ENCODE results near the gene MEF2C.

Gene MEF2C

DNA sequence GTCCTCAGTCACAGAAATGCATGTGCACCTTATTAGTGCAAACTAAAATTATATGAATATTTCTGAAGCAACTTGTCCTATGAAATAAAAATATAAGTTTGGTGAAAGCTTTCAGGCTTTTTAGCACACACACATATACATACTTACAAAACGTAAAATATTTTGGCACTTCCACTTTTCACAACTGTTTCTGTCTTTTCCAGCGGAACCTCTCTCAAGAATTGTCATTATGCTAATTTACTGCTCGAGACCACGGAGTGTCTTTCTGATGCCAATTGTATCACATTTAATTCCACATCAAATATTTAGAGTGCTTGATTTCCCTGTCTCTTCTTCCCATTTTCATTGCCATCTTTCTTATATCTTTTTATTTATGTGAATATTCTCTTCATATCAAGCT lies 100.4 kb downstream of the MEF2C start:
- WGBS (ENCODE audit: insufficient coverage, insufficient read length), result 100% methylated on average over 2 of the region's 4 CpGs
- H3K4me1 ChIP-seq (ENCODE audit: control insufficient read depth, insufficient read depth, low read length), result no peaks in the 10 kb centered on the region; the same call in 1 of the 2 replicates
- no peak overlapping the region for H3K27ac ChIP-seq (ENCODE audit: low read length)
- H3K4me3 ChIP-seq (ENCODE audit: low read length), result no peak overlapping the region
- H3K36me3 ChIP-seq (ENCODE audit: control insufficient read depth, insufficient read depth, low read length), result no peaks in the 10 kb centered on the region
- H3K9me3 ChIP-seq (ENCODE audit: control insufficient read depth, insufficient read depth, low read length), result no peaks in the 10 kb centered on the region
- no peaks in the 10 kb centered on the region for H3K27me3 ChIP-seq (ENCODE audit: control insufficient read depth, insufficient read depth, low read length)
- DNase-seq (ENCODE audit: low read depth, low spot score), result no peak

DNA sequence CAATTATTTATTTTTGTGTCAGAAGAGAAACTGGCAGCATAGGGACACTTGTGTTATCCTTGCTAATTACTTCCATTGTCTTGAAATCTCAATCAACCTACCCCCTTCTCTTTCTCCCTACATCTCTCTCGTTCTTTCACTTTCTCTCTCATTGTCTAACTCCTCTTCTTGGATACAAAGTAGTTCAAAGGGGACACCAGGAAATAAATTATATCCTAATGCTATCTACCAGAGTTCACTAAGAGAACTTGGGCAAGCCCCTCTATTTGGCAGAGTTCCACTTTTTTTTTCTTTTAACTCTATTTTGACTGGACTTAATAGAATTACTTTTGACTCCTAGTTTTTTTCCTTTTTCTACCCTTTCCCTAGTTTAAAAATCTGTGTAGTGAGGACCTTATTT lies 102.2 kb downstream of the MEF2C start:
- Histone ChIP-seq H3K4me3 (ENCODE audit: low read length) (no peak overlapping the region), H3K27ac (ENCODE audit: low read length) (no peak overlapping the region), H3K36me3 (ENCODE audit: control insufficient read depth, insufficient read depth, low read length) (no peaks in the 10 kb centered on the region), H3K27me3 (ENCODE audit: control insufficient read depth, insufficient read depth, low read length) (no peaks in the 10 kb centered on the region), H3K9me3 (ENCODE audit: control insufficient read depth, insufficient read depth, low read length) (no peaks in the 10 kb centered on the region), H3K4me1 (ENCODE audit: control insufficient read depth, insufficient read depth, low read length) (no peaks in the 10 kb centered on the region; the same call in 1 of the 2 replicates)
- 100% methylated on average over 1 of the region's 1 CpG for WGBS (ENCODE audit: insufficient coverage, insufficient read length)
- no peak for DNase-seq (ENCODE audit: low read depth, low spot score)

DNA sequence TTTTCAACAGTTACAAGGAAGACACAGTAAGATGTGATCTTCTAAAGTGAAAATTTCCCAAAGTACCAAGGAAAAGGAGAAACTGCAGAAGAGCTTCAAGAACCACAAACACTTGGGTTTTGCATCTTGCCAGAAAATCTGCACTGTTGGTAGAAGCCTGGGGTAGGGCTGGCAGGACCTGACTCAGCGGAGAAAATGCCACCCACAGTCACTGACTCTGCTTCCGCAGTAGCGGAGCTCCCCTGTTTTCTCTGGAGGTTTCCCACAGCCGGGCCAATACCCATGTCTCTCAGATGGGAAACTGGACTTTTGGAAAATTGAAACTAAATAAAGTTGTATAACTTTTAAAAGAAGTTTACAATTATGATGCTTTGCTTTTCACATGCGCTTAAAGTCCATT lies 104.2 kb downstream of the MEF2C start:
- H3K36me3 ChIP-seq (ENCODE audit: control insufficient read depth, insufficient read depth, low read length), result no peaks in the 10 kb centered on the region
- no peak for DNase-seq (ENCODE audit: low read depth, low spot score)
- H3K4me3 ChIP-seq (ENCODE audit: low read length), result no peak overlapping the region

DNA sequence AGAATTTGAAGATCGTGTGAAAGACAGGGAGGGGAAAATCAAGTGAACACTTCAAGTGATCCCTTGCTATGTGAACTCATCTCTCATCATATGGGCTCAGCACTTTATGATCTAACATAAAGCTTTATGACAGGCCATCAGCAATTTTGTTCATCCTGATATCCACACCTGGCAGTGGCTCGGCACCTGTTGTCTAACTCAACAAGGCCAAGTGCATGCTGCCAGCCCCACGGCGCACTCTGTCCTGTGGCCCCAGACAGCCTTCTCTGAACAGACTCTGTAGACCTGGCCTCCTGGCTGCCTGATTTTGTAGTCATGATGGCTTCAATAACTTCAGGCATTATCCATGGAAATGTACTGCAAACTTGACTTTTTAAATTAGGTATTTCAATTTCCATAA lies 106.3 kb downstream of the MEF2C start:
- no peak for DNase-seq (ENCODE audit: low read depth, low spot score)
- WGBS (ENCODE audit: insufficient coverage, insufficient read length), result 100% methylated on average over 1 of the region's 4 CpGs
- Histone ChIP-seq H3K36me3 (ENCODE audit: control insufficient read depth, insufficient read depth, low read length) (no peaks in the 10 kb centered on the region), H3K27ac (ENCODE audit: low read length) (no peak overlapping the region), H3K9me3 (ENCODE audit: control insufficient read depth, insufficient read depth, low read length) (no peaks in the 10 kb centered on the region), H3K27me3 (ENCODE audit: control insufficient read depth, insufficient read depth, low read length) (no peaks in the 10 kb centered on the region), H3K4me3 (ENCODE audit: low read length) (no peak overlapping the region), H3K4me1 (ENCODE audit: control insufficient read depth, insufficient read depth, low read length) (no peaks in the 10 kb centered on the region; the same call in 1 of the 2 replicates)

More for the DNA sequence above, 104.2 kb downstream of the MEF2C start:
- no CpG with 5 or more reads among the region's 5 CpGs for WGBS (ENCODE audit: insufficient coverage, insufficient read length)
- no peaks in the 10 kb centered on the region; the same call in 1 of the 2 replicates for H3K4me1 ChIP-seq (ENCODE audit: control insufficient read depth, insufficient read depth, low read length)
- no peaks in the 10 kb centered on the region for H3K9me3 ChIP-seq (ENCODE audit: control insufficient read depth, insufficient read depth, low read length)
- no peak overlapping the region for H3K27ac ChIP-seq (ENCODE audit: low read length)
- no peaks in the 10 kb centered on the region for H3K27me3 ChIP-seq (ENCODE audit: control insufficient read depth, insufficient read depth, low read length)

DNA sequence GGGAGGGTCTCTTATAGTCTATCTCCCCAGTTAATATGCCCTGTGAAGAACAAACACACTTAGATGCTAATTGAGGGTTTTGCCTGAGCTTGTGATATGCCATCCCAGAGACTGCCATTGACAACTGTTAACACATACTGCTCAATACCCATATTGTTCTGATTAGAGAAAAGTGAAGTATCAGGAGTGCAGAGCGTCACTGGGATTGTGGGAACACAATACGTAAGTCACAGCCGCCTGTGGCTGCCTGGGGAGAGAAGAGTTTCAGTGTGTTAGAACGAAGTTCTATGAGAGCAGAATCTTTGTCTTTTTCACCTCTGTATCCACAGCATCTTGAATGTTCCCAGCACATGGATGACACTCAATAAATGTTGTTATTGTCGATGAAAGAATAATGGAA lies 110.2 kb downstream of the MEF2C start:
- Histone ChIP-seq H3K36me3 (ENCODE audit: control insufficient read depth, insufficient read depth, low read length) (no peaks in the 10 kb centered on the region), H3K4me3 (ENCODE audit: low read length) (no peak overlapping the region), H3K4me1 (ENCODE audit: control insufficient read depth, insufficient read depth, low read length) (no peaks in the 10 kb centered on the region), H3K9me3 (ENCODE audit: control insufficient read depth, insufficient read depth, low read length) (no peaks in the 10 kb centered on the region), H3K27ac (ENCODE audit: low read length) (no peak overlapping the region), H3K27me3 (ENCODE audit: control insufficient read depth, insufficient read depth, low read length) (no peaks in the 10 kb centered on the region)
- WGBS (ENCODE audit: insufficient coverage, insufficient read length), result no CpG with 5 or more reads among the region's 5 CpGs
- DNase-seq (ENCODE audit: low read depth, low spot score), result no peak

DNA sequence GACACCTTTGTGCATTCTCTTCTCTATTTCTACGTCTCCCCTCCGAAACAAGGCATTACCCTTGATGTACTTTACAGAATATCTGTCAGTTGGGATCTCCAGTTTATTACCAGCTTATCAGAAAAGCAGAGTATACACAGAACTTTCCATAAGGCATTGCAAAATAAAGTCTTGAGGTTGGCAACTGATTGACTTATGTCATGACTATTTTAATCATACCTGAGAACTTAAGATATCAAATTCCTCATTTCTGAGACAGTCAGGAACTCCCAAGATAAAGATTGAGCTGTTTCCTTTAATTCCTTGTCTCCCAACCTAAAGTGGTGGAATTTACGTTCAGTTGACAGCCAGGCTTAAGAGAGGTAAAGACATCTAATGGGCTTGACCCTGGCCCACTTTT lies 110.9 kb downstream of the MEF2C start:
- no peak overlapping the region for H3K27ac ChIP-seq (ENCODE audit: low read length)
- WGBS (ENCODE audit: insufficient coverage, insufficient read length), result no CpG with 5 or more reads among the region's 3 CpGs

DNA sequence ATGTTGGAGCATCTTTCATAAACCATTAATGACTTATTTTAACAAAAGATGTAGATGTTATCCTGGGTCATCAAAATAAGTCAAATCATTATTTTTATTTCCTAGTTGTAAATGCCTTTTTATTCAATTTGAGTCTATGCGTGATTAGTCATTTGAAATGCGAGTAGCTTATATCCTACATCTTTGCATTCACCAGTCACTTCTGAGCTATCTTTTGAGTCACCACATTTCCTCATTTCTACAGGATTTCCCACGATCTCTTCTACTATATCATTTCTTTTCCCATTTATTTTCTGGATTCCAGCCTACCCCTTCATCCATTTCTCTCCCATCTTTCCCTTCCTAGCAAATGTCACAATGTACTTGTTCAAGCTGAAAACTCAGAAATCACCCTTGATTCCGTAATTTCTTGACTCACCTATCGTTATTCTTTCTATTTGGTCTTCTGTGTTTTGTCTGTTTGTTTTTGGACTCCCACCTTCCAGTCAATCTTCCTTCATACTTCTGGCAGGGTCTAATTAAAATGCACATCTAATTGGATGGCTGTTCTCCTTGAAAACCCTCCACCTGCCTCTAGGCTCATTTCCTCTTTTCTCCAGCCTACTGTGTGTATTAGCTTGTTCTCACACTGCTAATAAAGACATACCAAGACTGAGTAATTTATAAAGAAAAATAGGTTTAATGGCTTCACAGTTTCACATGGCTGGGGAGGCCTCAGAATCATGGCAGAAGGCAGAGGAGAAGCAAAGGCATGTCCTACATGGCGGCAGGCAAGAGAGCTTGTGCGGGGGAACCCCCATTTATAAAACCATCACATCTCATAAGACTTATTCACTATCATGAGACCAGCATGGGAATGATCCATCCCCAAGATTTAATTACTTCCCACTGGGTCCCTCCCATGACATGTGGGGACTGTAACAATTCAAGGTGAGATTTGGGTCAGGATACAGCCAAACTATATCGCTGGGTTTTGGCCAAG lies 112.4 kb downstream of the MEF2C start:
- no peaks in the 10 kb centered on the region for H3K27me3 ChIP-seq (ENCODE audit: control insufficient read depth, insufficient read depth, low read length)
- H3K9me3 ChIP-seq (ENCODE audit: control insufficient read depth, insufficient read depth, low read length), result no peaks in the 10 kb centered on the region
- no peak overlapping the region for H3K4me3 ChIP-seq (ENCODE audit: low read length)
- DNase-seq (ENCODE audit: low read depth, low spot score), result no peak
- H3K4me1 ChIP-seq (ENCODE audit: control insufficient read depth, insufficient read depth, low read length), result no peaks in the 10 kb centered on the region
- 100% methylated on average over 1 of the region's 8 CpGs for WGBS (ENCODE audit: insufficient coverage, insufficient read length)
- H3K27ac ChIP-seq (ENCODE audit: low read length), result no peak overlapping the region
- no peaks in the 10 kb centered on the region for H3K36me3 ChIP-seq (ENCODE audit: control insufficient read depth, insufficient read depth, low read length)

More for the DNA sequence above, 110.9 kb downstream of the MEF2C start:
- H3K4me1 ChIP-seq (ENCODE audit: control insufficient read depth, insufficient read depth, low read length), result no peaks in the 10 kb centered on the region
- H3K4me3 ChIP-seq (ENCODE audit: low read length), result no peak overlapping the region
- H3K36me3 ChIP-seq (ENCODE audit: control insufficient read depth, insufficient read depth, low read length), result no peaks in the 10 kb centered on the region
- no peak for DNase-seq (ENCODE audit: low read depth, low spot score)
- H3K27me3 ChIP-seq (ENCODE audit: control insufficient read depth, insufficient read depth, low read length), result no peaks in the 10 kb centered on the region
- no peaks in the 10 kb centered on the region for H3K9me3 ChIP-seq (ENCODE audit: control insufficient read depth, insufficient read depth, low read length)

DNA sequence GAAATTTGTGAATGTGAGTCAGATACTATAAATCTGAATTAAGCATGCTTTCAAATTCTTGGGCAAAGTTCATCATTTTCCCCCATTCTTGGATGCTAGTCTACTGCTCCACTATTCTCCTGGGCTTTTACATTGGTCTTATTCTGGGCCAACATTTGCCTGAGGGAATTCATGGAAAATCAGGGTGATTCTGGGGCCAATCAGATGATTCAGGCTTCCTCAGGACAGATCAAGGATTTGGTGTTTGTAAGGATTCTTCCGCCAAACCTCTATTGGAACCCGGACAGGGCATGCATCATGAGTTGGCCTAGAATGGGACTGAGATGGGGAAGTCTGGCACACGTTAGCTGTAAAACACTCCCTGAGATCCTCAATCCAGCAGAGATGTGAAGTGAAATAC lies 113.8 kb downstream of the MEF2C start:
- H3K27ac ChIP-seq (ENCODE audit: low read length), result no peak overlapping the region
- no peaks in the 10 kb centered on the region for H3K27me3 ChIP-seq (ENCODE audit: control insufficient read depth, insufficient read depth, low read length)
- no peak overlapping the region for H3K4me3 ChIP-seq (ENCODE audit: low read length)
- no CpG with 5 or more reads among the region's 3 CpGs for WGBS (ENCODE audit: insufficient coverage, insufficient read length)
- no peaks in the 10 kb centered on the region for H3K36me3 ChIP-seq (ENCODE audit: control insufficient read depth, insufficient read depth, low read length)
- no peak for DNase-seq (ENCODE audit: low read depth, low spot score)
- no peaks in the 10 kb centered on the region for H3K4me1 ChIP-seq (ENCODE audit: control insufficient read depth, insufficient read depth, low read length)
- H3K9me3 ChIP-seq (ENCODE audit: control insufficient read depth, insufficient read depth, low read length), result no peaks in the 10 kb centered on the region

DNA sequence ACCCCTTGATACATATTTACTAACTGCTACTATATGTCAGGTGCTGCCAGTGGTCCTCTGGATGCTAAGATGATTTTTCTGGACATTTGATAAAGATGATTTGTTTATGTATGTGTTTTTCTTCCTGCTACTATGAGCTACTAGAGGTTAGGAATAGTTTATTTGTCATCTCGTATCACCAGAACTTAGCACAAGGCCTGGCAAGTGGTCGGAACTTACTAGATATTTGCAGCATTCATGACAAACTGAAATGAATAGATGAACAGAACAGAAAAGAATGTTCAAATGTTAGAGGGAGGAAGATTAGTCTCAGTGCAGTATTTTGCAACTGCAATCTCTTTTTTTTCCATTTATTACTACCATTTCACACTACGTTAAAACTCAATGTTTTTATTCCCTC lies 114.6 kb downstream of the MEF2C start:
- H3K27me3 ChIP-seq (ENCODE audit: control insufficient read depth, insufficient read depth, low read length), result no peaks in the 10 kb centered on the region
- H3K4me1 ChIP-seq (ENCODE audit: control insufficient read depth, insufficient read depth, low read length), result no peaks in the 10 kb centered on the region
- H3K9me3 ChIP-seq (ENCODE audit: control insufficient read depth, insufficient read depth, low read length), result no peaks in the 10 kb centered on the region
- 100% methylated on average over 1 of the region's 3 CpGs for WGBS (ENCODE audit: insufficient coverage, insufficient read length)
- no peaks in the 10 kb centered on the region for H3K36me3 ChIP-seq (ENCODE audit: control insufficient read depth, insufficient read depth, low read length)
- H3K4me3 ChIP-seq (ENCODE audit: low read length), result no peak overlapping the region
- no peak overlapping the region for H3K27ac ChIP-seq (ENCODE audit: low read length)
- DNase-seq (ENCODE audit: low read depth, low spot score), result no peak

DNA sequence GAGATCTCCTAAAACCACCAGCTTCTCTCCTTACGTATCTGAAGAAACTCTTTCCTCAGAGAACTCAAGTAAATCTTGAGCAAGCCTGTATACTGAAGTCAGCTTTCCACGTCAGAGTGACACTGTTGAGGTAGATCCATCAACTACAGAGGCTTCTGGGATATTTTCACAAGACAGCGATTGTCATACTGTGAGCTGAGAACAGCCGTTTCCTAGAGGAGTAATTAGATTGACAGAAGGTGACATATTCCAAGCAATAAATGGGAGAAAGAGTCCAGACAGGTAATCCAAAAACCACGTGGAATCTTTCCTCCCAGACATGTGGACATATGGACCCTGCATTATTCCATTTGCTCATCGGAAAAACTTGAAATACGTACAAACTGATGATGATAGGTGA lies 117.2 kb downstream of the MEF2C start:
- Histone ChIP-seq H3K4me1 (ENCODE audit: control insufficient read depth, insufficient read depth, low read length) (no peaks in the 10 kb centered on the region), H3K9me3 (ENCODE audit: control insufficient read depth, insufficient read depth, low read length) (no peaks in the 10 kb centered on the region), H3K36me3 (ENCODE audit: control insufficient read depth, insufficient read depth, low read length) (no peaks in the 10 kb centered on the region), H3K27me3 (ENCODE audit: control insufficient read depth, insufficient read depth, low read length) (no peaks in the 10 kb centered on the region), H3K27ac (ENCODE audit: low read length) (no peak overlapping the region), H3K4me3 (ENCODE audit: low read length) (no peak overlapping the region)
- WGBS (ENCODE audit: insufficient coverage, insufficient read length), result no CpG with 5 or more reads among the region's 7 CpGs
- DNase-seq (ENCODE audit: low read depth, low spot score), result no peak

DNA sequence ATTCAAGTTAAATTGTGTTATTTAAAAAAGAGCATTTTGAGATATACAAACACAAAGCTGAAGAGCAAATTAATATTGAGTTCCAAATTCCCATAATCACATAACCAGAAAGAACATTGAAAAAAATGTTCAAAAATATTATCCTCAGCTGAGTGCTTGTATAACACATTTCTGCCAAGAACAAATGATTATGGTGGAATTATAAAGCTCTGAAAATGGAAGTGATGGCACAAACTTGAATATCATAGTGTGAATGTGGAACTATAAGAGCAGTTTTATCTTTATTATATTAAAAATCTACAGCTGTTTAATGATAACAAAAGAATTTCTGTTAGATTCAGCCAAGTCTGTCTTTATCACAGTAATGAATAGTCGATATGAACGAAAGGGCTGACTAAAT lies 117.8 kb downstream of the MEF2C start:
- H3K36me3 ChIP-seq (ENCODE audit: control insufficient read depth, insufficient read depth, low read length), result no peaks in the 10 kb centered on the region
- H3K27me3 ChIP-seq (ENCODE audit: control insufficient read depth, insufficient read depth, low read length), result no peaks in the 10 kb centered on the region
- no peak overlapping the region for H3K4me3 ChIP-seq (ENCODE audit: low read length)
- H3K9me3 ChIP-seq (ENCODE audit: control insufficient read depth, insufficient read depth, low read length), result no peaks in the 10 kb centered on the region
- no CpG with 5 or more reads among the region's 2 CpGs for WGBS (ENCODE audit: insufficient coverage, insufficient read length)
- no peaks in the 10 kb centered on the region for H3K4me1 ChIP-seq (ENCODE audit: control insufficient read depth, insufficient read depth, low read length)
- H3K27ac ChIP-seq (ENCODE audit: low read length), result no peak overlapping the region
- no peak for DNase-seq (ENCODE audit: low read depth, low spot score)
